ENCODE data around the gene RAD23A. TPM values are rescaled to one million over a fixed set of nuclear protein-coding genes. Genes with fewer than 3 reads are reported as not detected.

RAD23A gene
- total RNA-seq, 2 donors from 2014 or later = 78.5 to 121 TPM

GRCh38 chr19:12986726-12987125, 41.1 kb downstream of the RAD23A start:
- intact Hi-C loops (cut with DNase I) = loop anchor here (5.0 kb wide), 1 partner anchor 46 kb away; no protein-coding TSS in a partner anchor
- peaks cover 7% of the 10 kb centered on the region for H3K4me1 ChIP-seq
- H3K27ac ChIP-seq = no peak overlapping the region
- H3K36me3 ChIP-seq = no peaks in the 10 kb centered on the region
- no peak for DNase-seq
- no peak for TF ChIP-seq CTCF (IDR thresholded peaks at IDR 0.05)
- no peak overlapping the region for H3K9ac ChIP-seq (ENCODE audit: low read depth in 2 of 2, low read length in 2 of 2)
- H3K9me3 ChIP-seq = no peaks in the 10 kb centered on the region
- H3K4me3 ChIP-seq = no peak overlapping the region
- H3K27me3 ChIP-seq = no peaks in the 10 kb centered on the region

GRCh38 chr19:12987190-12987589, 41.5 kb downstream of the RAD23A start:
- Histone ChIP-seq H3K27ac (no peak overlapping the region), H3K4me1 (peaks cover 7% of the 10 kb centered on the region), H3K4me3 (no peak overlapping the region), H3K9ac (ENCODE audit: low read depth in 2 of 2, low read length in 2 of 2) (no peak overlapping the region), H3K9me3 (no peaks in the 10 kb centered on the region), H3K36me3 (no peaks in the 10 kb centered on the region), H3K27me3 (no peaks in the 10 kb centered on the region)
- intact Hi-C loops (cut with DNase I) = loop anchor here (5.0 kb wide), 1 partner anchor 45 kb away; no protein-coding TSS in a partner anchor
- no peak for DNase-seq
- no peak for TF ChIP-seq CTCF (IDR thresholded peaks at IDR 0.05)

GRCh38 chr19:12987781-12988180, 42.1 kb downstream of the RAD23A start:
- TF ChIP-seq CTCF (IDR thresholded peaks at IDR 0.05) = no peak
- intact Hi-C loops (cut with DNase I) = loop anchor here (5.0 kb wide), 1 partner anchor 45 kb away; no protein-coding TSS in a partner anchor

GRCh38 chr19:12990431-12990830, 44.8 kb downstream of the RAD23A start:
- Histone ChIP-seq H3K27ac (no peak overlapping the region), H3K36me3 (no peaks in the 10 kb centered on the region), H3K4me1 (no peaks in the 10 kb centered on the region), H3K9ac (ENCODE audit: low read depth in 2 of 2, low read length in 2 of 2) (no peak overlapping the region), H3K4me3 (no peak overlapping the region), H3K27me3 (no peaks in the 10 kb centered on the region), H3K9me3 (no peaks in the 10 kb centered on the region)
- intact Hi-C loops (cut with DNase I) = no loop called here
- DNase-seq = no peak
- no peak for TF ChIP-seq CTCF (IDR thresholded peaks at IDR 0.05)

More at GRCh38 chr19:12987781-12988180, 42.1 kb downstream of the RAD23A start:
- Histone ChIP-seq H3K9ac (ENCODE audit: low read depth in 2 of 2, low read length in 2 of 2) (no peak overlapping the region), H3K27ac (no peak overlapping the region), H3K4me3 (no peak overlapping the region), H3K4me1 (peaks cover 7% of the 10 kb centered on the region), H3K36me3 (no peaks in the 10 kb centered on the region), H3K9me3 (no peaks in the 10 kb centered on the region), H3K27me3 (no peaks in the 10 kb centered on the region)
- DNase-seq = no peak

GRCh38 chr19:12990853-12991252, 45.2 kb downstream of the RAD23A start:
- Histone ChIP-seq H3K9ac (ENCODE audit: low read depth in 2 of 2, low read length in 2 of 2) (no peak overlapping the region), H3K4me1 (no peaks in the 10 kb centered on the region), H3K9me3 (no peaks in the 10 kb centered on the region), H3K27me3 (no peaks in the 10 kb centered on the region), H3K4me3 (no peak overlapping the region), H3K36me3 (no peaks in the 10 kb centered on the region), H3K27ac (no peak overlapping the region)
- intact Hi-C loops (cut with DNase I) = no loop called here
- no peak for TF ChIP-seq CTCF (IDR thresholded peaks at IDR 0.05)
- no peak for DNase-seq

Measured in colonic mucosa (tissue), 4 donors.